Measurements from ENCODE around the gene CHIT1. TPM values are rescaled to one million over a fixed set of nuclear protein-coding genes. Genes with fewer than 3 reads are reported as not detected.

The CHIT1 gene
- total RNA-seq, 1 donor from 2014 or later: not detected

DNA sequence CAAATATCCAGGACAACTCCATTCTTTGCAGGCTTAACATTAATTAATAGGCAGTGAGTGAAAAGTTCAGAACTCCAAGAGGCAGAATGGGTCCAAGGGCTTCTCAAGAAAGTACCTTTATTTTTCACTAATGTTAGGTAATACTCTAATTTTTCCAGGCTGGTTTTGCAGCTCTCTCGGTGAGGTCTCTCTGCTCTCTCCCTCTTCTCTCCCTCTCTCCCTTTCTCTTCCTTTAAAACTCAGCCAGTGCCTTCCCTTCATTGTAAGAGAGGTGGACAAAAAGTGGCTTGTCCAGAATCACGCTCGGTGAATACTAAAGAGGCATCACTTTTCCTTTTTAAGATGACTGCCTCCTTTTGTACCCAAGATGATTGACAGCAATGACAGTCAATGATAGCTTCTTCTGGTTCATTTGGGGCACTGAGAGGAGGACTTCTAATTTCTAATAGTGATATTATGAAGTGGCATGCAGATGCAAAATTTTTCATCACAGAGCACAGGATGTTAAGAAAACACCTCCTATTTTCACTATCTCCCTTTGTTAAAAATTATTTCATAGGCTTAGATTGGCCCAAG is 41.7 kb downstream of the CHIT1 start:
- Mint-ChIP-seq H3K4me3 (no peak overlapping the region), H3K4me1 (ENCODE audit: unreplicated experiment) (peaks cover 17% of the 10 kb centered on the region), H3K36me3 (no peaks in the 10 kb centered on the region), H3K9me3 (no peaks in the 10 kb centered on the region), H3K27ac (no peak overlapping the region), H3K27me3 (peaks cover 12% of the 10 kb centered on the region)
- TF ChIP-seq, protein P1, sequence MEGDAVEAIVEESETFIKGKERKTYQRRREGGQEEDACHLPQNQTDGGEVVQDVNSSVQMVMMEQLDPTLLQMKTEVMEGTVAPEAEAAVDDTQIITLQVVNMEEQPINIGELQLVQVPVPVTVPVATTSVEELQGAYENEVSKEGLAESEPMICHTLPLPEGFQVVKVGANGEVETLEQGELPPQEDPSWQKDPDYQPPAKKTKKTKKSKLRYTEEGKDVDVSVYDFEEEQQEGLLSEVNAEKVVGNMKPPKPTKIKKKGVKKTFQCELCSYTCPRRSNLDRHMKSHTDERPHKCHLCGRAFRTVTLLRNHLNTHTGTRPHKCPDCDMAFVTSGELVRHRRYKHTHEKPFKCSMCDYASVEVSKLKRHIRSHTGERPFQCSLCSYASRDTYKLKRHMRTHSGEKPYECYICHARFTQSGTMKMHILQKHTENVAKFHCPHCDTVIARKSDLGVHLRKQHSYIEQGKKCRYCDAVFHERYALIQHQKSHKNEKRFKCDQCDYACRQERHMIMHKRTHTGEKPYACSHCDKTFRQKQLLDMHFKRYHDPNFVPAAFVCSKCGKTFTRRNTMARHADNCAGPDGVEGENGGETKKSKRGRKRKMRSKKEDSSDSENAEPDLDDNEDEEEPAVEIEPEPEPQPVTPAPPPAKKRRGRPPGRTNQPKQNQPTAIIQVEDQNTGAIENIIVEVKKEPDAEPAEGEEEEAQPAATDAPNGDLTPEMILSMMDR (conservative IDR thresholded peaks at IDR 0.05): no peak
- DNase-seq (ENCODE audit: extremely low spot score, unreplicated experiment): no peak

DNA sequence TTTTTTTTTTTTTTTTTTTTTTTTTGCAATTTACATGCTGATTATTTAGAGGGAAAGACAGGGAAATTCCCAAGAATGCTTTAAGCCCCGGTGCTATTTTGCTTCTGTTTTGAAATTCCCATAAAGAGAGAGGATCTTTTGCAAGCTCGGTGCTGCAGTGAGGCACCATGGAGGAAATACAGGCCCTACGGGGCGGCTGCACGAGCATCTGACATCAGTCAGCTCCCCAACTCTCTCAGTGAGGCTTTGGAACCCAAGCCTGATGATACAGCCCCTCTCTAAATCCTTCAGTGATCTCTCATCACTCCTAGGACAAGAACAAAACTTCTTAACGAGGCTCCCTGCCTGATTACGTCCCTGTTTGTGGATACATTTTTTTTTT is 42.2 kb downstream of the CHIT1 start:
- Mint-ChIP-seq H3K27me3 (peaks cover 12% of the 10 kb centered on the region), H3K4me1 (ENCODE audit: unreplicated experiment) (peaks cover 17% of the 10 kb centered on the region), H3K27ac (no peak overlapping the region), H3K4me3 (no peak overlapping the region), H3K36me3 (no peaks in the 10 kb centered on the region), H3K9me3 (no peaks in the 10 kb centered on the region)
- DNase-seq (ENCODE audit: extremely low spot score, unreplicated experiment): no peak
- TF ChIP-seq, protein P1 (conservative IDR thresholded peaks at IDR 0.05): no peak

DNA sequence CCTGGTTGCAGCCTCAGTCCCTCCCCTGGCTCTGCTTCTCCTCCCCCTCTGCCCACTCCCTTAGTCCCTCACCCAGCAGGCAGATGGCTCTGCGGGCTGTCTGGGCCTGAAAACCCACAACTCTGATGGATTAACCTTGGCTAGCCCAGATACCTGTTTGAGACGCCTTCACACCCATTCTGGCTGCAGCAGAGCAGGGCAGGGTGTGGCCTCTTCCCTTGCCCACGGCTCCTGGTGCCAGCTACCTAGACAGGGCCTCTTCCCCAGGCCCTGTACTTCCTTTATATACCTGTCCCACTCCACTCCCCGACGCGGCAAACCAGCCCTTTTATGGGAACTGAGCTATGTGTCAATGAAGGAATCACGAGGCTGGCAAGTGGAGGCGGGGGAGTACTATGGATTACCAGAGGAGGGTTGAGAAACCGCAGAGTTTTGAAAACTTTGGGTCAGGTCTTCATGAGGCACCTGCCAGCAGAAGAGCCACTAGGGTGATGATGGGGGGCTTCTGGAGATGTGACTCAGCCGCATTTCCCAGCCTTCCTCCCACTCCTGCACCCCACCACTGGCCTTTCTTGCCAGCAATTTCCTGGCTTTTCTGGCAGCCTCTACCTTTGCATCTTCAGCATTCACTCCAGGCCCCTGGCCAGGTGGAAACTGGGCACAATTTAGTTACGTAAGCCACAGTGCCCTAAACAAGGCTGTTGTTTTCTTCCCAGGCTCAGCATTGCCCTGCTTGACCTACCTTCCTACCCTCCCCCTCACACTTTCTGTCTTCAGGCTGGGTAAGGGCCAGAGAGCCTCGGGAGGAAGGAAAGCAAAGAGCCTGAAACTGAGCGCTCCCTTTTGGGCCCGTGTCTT is 42.8 kb downstream of the CHIT1 start, which contains the start of gene CHI3L1:
CHI3L1 (minus strand) TSS at position 259 of the 858 bp plus-strand sequence; CDS start at position 178, 81 bp downstream.
- Mint-ChIP-seq H3K9me3 (no peaks in the 10 kb centered on the region), H3K27ac (no peak within 1 kb of the TSS), H3K4me3 (peak within 1 kb of the TSS; percentile 25), H3K4me1 (ENCODE audit: unreplicated experiment) (peaks cover 20% of the 10 kb centered on the region), H3K36me3 (no peaks in the 10 kb centered on the region), H3K27me3 (peaks cover 12% of the 10 kb centered on the region)
- TF ChIP-seq, protein P1 (conservative IDR thresholded peaks at IDR 0.05): no peak
- no peak for DNase-seq (ENCODE audit: extremely low spot score, unreplicated experiment)

DNA sequence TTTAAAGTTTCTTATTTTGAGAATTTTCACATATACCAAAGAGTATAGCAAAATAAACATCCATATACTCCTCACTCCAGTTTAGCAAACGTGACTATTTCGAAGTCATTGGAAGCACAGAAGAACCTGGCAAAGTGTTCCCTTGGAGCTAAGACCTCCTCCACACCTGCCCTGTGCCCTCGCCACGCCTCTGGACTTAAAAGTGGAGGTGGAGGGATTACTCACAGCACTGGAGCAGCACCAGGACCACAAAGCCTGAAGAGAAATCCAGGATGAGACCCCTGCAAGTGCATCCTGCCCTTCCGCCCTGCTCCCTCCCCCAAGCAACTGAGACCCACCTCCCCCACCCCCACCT is 43.4 kb downstream of the CHIT1 start:
- DNase-seq (ENCODE audit: extremely low spot score, unreplicated experiment): no peak
- Mint-ChIP-seq H3K36me3 (no peaks in the 10 kb centered on the region), H3K9me3 (no peaks in the 10 kb centered on the region), H3K4me3 (no peak overlapping the region), H3K27ac (no peak overlapping the region), H3K27me3 (peaks cover 12% of the 10 kb centered on the region), H3K4me1 (ENCODE audit: unreplicated experiment) (peaks cover 20% of the 10 kb centered on the region)
- TF ChIP-seq, protein P1 (conservative IDR thresholded peaks at IDR 0.05): no peak

DNA sequence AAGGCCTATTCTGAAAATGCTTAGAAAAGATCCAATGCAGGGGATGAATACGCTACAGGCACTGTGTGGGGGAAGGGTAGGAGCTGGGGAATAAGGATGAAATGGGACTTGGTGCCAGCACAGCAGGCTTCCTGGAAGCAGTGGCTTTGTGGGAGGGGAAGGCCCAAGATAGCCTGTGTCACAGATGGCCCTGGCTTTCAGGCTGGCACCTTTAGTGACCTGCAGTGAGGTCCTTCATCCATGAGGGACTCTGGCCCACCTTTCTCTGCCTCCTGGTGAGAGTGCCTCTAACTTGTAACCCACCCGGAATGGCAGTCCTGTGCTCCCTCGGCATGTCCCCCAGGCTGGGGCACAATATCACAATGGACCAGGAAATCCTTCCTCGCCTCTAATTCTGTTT is 43.9 kb downstream of the CHIT1 start:
- H3K27me3 Mint-ChIP-seq: peaks cover 12% of the 10 kb centered on the region

More for the DNA sequence above, 43.9 kb downstream of the CHIT1 start:
- peaks cover 20% of the 10 kb centered on the region for H3K4me1 Mint-ChIP-seq (ENCODE audit: unreplicated experiment)
- no peaks in the 10 kb centered on the region for H3K36me3 Mint-ChIP-seq
- DNase-seq (ENCODE audit: extremely low spot score, unreplicated experiment): no peak
- no peaks in the 10 kb centered on the region for H3K9me3 Mint-ChIP-seq
- H3K27ac Mint-ChIP-seq: no peak overlapping the region
- H3K4me3 Mint-ChIP-seq: no peak overlapping the region
- TF ChIP-seq, protein P1 (conservative IDR thresholded peaks at IDR 0.05): no peak
